NCI-H748 treated with DMSO at 0.1 percent for 48 hours (cell line): ENCODE data around the gene SULT1A2.
A peak's percentile ranks its signal among the peaks of the same experiment; 100 is the strongest.
"Not testable (repeated sequence)": the region's sequence is repeated elsewhere in the genome, so short reads cannot be mapped to it uniquely, and the experiment has no call there.

Source experiments
- DNase-seq: peaks from one replicate; lab custom pipeline; 2025; lab: John Stamatoyannopoulos, UW

SULT1A2 gene

DNA sequence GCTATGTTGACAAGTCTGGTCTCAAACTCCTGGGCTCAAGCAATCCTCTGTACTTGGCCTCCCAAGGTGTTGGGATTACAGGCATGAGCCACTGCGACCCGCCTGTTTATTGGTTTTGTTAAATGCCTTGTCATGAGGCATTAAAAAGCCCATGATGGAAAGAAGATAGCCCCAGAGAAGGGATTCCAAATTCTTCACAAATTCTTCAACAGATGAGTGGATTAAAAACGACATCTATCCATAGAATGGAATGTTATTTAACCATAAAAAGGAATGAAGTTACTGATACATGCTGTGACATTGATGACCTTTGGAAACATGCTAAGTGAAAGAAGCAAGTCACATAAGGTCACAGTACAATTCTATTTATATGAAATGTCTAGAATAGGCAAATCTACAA is 38.4 kb downstream of the SULT1A2 start:
- DNase-seq, result no peak

GRCh38 chr16:28556914-28557320 is 39.9 kb downstream of the SULT1A2 start:
- no peak for DNase-seq

GRCh38 chr16:28555561-28555960 is 41.3 kb downstream of the SULT1A2 start:
- no peak for DNase-seq

DNA sequence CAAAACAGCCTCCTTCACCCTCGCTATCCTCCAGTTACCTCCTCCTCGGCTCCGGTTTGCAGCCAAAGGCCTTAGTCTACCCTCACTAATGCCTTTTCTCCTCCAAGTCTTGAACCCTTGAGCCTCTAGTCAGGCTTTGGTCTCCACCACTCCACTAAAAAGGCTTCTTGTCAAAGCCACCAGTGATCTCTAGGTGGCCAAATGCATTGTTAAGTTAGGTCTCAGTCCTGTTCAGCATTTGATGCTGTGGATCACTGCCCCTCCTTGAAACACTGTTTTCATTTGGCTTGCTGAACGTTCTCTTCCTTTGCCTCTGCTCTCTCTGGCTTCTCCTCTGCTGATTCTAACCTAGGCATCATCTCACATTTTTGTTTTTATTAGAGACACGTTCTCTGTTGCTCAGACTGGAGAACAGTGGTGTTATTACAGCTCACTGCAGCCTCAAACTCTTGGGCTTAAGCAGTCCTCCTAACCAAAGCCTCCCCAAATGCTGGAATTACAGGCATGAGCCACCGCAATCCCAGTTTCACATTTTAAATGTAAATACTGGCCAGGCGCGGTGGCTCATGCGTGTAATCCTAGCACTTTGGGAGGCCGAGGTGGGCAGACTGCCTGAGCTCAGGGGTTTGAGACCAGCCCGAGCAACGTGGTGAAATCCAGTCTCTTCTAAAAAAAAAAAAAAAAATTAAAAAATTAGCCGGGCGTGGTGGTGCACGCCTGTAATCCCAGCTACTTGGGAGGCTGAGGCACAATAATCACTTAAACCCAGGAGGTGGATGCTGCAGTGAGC is 42.0 kb downstream of the SULT1A2 start:
- DNase-seq, result no peak

DNA sequence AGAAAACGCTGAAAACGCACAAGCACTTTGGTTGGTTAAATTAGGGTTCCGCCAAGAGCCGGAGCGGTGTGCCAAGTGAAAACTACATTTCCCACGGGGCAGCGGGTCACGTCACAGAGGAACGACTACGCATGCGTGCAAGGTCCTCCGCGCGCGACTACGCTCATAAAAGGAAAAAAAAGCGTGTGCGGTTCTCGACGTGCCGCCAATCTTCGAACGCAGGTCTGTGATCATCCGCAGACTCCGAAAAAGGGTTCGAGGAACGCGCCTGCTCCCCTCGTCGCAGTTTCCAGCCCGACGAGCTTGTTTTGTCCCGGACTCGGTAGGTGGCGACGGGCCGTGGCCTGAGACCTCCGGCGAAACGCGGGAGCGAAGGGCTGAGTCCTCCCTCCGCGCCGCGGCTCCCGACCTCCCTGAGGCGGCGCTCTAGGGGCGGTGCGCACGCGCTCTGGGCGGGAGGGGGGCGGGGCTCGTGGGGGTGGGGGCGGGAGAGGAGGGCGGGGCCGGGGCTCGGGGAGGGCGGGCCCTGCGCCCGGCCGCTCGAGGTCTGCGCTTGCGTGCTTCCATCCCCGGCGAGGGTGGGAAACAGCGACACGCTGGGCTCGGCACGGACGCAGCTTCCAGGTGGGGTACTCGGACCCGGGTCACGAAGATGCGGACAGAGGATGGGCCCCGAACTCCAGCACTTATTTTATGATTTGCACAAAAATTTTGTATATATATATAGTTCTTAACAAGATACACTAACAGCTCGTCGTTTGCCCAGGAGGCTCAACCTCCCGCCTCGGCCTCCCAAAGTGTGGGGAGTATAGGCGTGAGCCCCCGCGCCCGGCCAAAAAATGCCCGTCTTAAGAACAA is 42.8 kb downstream of the SULT1A2 start, which contains the start of gene SGF29:
Gene SGF29 (plus strand): TSS at position 145 of the 858 bp plus-strand sequence. CDS start 27,150 bp downstream, outside the sequence.
- peak; percentile 41 for DNase-seq

DNA sequence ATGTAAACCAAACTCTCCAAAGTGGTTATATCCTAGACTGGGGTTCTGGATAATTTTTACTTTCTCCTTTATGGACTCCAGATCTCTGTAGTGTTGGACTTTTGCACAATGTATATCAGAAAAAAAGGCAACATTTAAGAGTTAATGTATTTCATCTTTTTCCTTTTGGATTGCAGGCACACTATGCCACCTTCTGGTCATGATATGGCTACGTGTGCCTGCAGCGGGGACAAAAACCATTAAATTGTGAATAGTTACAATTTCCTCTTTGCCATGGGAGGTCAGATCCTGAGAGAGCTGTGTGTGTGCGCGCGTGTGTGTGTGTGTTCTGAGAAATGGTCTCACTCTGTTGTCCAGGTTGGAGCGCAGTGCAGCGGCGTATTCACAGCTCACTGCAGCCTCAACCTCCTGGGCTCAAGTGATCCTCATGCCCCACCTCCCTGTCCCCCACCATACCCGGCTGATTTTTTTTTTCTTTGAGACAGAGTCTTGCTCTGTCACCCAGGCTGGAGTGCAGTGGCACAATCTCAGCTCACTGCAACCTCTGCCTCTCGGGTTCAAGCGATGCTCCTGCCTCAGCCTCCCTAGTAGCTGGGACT is 47.5 kb downstream of the SULT1A2 start:
- DNase-seq, result no peak

DNA sequence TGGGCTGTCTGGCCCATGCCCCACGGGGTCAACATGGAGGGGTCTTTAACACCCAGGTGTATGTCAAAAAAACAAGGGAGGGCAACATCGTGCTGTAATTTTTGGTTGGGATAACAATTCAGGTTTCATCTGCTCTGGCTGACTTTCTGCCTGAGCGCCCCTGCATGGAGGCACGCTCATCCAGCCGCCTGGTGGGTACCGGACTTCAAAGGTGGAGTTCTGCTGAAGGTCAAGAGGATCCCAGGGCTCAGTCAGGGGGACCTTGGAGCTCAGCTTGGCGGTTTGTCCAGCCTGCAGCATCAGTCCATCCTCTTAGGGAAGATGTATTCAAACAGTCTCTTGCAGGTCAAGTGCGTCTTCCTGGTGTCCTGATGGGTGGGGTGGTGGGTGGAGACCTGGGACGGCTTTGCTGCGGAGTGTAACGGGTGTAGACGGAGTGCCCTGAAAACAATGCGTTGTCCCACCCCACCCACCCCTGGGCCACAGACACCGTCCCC is 48.5 kb downstream of the SULT1A2 start:
- DNase-seq, result no peak

- no peak for DNase-seq
Measured at GRCh38 chr16:28546626-28547025, 50.2 kb downstream of the SULT1A2 start.

DNA sequence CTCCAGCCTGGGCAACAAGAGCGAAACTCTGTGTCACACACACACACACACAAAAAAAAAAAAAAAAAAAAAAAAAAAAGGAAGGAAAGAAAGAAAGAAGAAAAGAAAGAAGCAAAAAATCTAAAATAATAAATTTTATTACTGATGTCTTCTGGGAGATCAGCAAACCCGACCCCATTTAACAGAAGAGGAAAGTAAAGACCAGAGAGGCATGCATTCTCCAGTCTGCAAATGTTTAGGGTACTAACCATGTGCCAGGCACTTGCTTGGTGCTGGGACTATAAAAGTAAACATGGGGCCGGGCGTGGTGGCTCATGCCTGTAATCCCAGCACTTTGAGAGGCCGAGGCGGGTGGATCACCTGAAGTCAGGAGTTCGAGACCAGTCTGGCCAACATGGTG is 50.9 kb downstream of the SULT1A2 start:
- not testable (repeated sequence) for DNase-seq

DNA sequence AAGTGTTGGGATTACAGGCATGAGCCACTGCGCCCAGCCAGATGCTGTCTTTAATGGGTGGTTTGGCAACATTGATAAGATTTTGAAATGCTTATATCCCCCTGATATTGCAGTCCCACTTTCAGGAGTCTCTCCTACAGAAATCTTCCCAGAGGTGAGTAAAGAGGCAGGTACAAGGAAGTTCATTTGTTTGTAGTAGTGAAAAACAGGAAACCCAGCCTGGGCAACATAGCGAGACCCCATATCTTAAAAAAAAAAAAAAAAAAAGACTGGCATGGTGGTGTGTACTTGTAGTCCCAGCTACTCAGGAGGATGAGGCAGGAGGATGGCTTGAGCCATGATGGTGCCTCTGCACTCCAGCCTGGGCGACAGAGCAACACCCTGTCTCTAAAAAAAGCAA is 51.9 kb downstream of the SULT1A2 start:
- DNase-seq, result no peak

GRCh38 chr16:28543072-28543471 is 53.8 kb downstream of the SULT1A2 start:
- DNase-seq, result peak; percentile 13

GRCh38 chr16:28542646-28543045 is 54.2 kb downstream of the SULT1A2 start:
- no peak for DNase-seq
